SIG-M5 (cell line): ENCODE results near the gene PHLDB2.

Experiments
- DNase-seq: peaks from one replicate; lab custom pipeline; 2025; lab: John Stamatoyannopoulos, UW

The PHLDB2 gene

GRCh38 chr3:111851511-111851954 lies 7.5 kb upstream of the PHLDB2 start:
- no peak for DNase-seq

- no peak for DNase-seq
Observed at GRCh38 chr3:111852540-111852939, 6.5 kb upstream of the PHLDB2 start.

GRCh38 chr3:111853068-111853467 lies 6.0 kb upstream of the PHLDB2 start:
- DNase-seq: no peak

- no peak for DNase-seq
Observed at GRCh38 chr3:111854990-111855389, 4.1 kb upstream of the PHLDB2 start.

GRCh38 chr3:111856501-111856900 lies 2.6 kb upstream of the PHLDB2 start:
- DNase-seq: no peak

- no peak for DNase-seq
Observed at GRCh38 chr3:111857474-111857873, 1.6 kb upstream of the PHLDB2 start.

GRCh38 chr3:111858642-111859041 lies 423 bp upstream of the PHLDB2 start:
- no peak for DNase-seq

GRCh38 chr3:111859974-111860859 lies 1.2 kb downstream of the PHLDB2 start:
- no peak for DNase-seq

GRCh38 chr3:111861391-111861790 lies 2.3 kb downstream of the PHLDB2 start:
- DNase-seq: no peak

- no peak for DNase-seq
Observed at GRCh38 chr3:111862415-111862814, 3.4 kb downstream of the PHLDB2 start.

GRCh38 chr3:111862974-111863373 lies 3.9 kb downstream of the PHLDB2 start:
- no peak for DNase-seq

GRCh38 chr3:111863942-111864694 lies 5.1 kb downstream of the PHLDB2 start:
- DNase-seq: no peak

- DNase-seq: no peak
Observed at GRCh38 chr3:111864821-111865656, 6.0 kb downstream of the PHLDB2 start.

- DNase-seq: no peak
Observed at GRCh38 chr3:111867889-111868426, 8.9 kb downstream of the PHLDB2 start.

GRCh38 chr3:111870620-111871019 lies 11.6 kb downstream of the PHLDB2 start:
- no peak for DNase-seq

- DNase-seq: no peak
Observed at GRCh38 chr3:111871809-111872623, 13.0 kb downstream of the PHLDB2 start.

GRCh38 chr3:111872979-111873378 lies 13.9 kb downstream of the PHLDB2 start:
- no peak for DNase-seq

GRCh38 chr3:111874177-111874820 lies 15.2 kb downstream of the PHLDB2 start:
- no peak for DNase-seq

GRCh38 chr3:111881480-111881879 lies 22.4 kb downstream of the PHLDB2 start:
- no peak for DNase-seq

GRCh38 chr3:111882194-111882593 lies 23.1 kb downstream of the PHLDB2 start:
- no peak for DNase-seq

- peak; percentile 5 for DNase-seq
Observed at GRCh38 chr3:111882799-111883198, 23.7 kb downstream of the PHLDB2 start.
